H9 (cell line): ENCODE results near the gene STAP2. TPM values are rescaled to one million over a fixed set of nuclear protein-coding genes. Genes with fewer than 3 reads are reported as not detected.

ENCODE experiments used
- DNase-seq: peaks from one replicate; pipeline ENCODE4 v3.0.0-alpha.2; 2017
- H2AFZ ChIP-seq: one replicate; pipeline ENCODE4 v1.6.1; 2013; ENCODE audit warnings: mild to moderate bottlenecking, low read length, control low read depth, moderate library complexity
- H2AK5ac ChIP-seq: 2 replicates; pipeline ENCODE4 v1.6.1; 2013; ENCODE audit warnings: low read length, control low read depth, mixed read lengths; ENCODE audit not compliant: insufficient read length
- H2BK120ac ChIP-seq: one replicate; pipeline ENCODE4 v1.6.1; 2013; ENCODE audit warnings: low read depth, mild to moderate bottlenecking, low read length, control low read depth, inconsistent platforms; ENCODE audit not compliant: poor library complexity, severe bottlenecking
- H2BK12ac ChIP-seq: 2 replicates; pipeline ENCODE4 v1.6.1; 2013; ENCODE audit warnings: low read length, control low read depth, mixed read lengths, low read depth; ENCODE audit not compliant: insufficient read length
- H2BK15ac ChIP-seq: 2 replicates; pipeline ENCODE4 v1.6.1; 2013; ENCODE audit warnings: low read depth, low read length, control low read depth
- H2BK20ac ChIP-seq: one replicate; pipeline ENCODE4 v1.6.1; 2013; ENCODE audit warnings: low read depth, mild to moderate bottlenecking, low read length, control low read depth, inconsistent platforms; ENCODE audit not compliant: poor library complexity, severe bottlenecking
- H2BK5ac ChIP-seq: 2 replicates; pipeline ENCODE4 v1.6.1; 2013; ENCODE audit warnings: low read length, control low read depth, mixed read lengths; ENCODE audit not compliant: insufficient read length
- H3K14ac ChIP-seq: 2 replicates; pipeline ENCODE4 v1.6.1; 2013; ENCODE audit warnings: low read length, control low read depth; ENCODE audit not compliant: insufficient read depth
- H3K18ac ChIP-seq: 2 replicates; pipeline ENCODE4 v1.6.1; 2013; ENCODE audit warnings: low read depth, mild to moderate bottlenecking, mixed read lengths, low read length, control low read depth; ENCODE audit not compliant: insufficient read length
- H3K23ac ChIP-seq: 2 replicates; pipeline ENCODE4 v1.6.1; 2013; ENCODE audit warnings: low read length, control low read depth, mixed read lengths, low read depth; ENCODE audit not compliant: insufficient read length
- H3K23me2 ChIP-seq: 2 replicates; pipeline ENCODE4 v1.6.1; 2013; ENCODE audit warnings: low read depth, mild to moderate bottlenecking, mixed read lengths, low read length, control low read depth; ENCODE audit not compliant: insufficient read length, poor library complexity, severe bottlenecking
- H3K27ac ChIP-seq: 2 replicates; pipeline ENCODE4 v1.5.1; 2013; ENCODE audit warnings: low read length, control low read depth, mixed read lengths, low read depth; ENCODE audit not compliant: insufficient read length
- H3K27me3 ChIP-seq: 2 replicates; pipeline ENCODE4 v1.6.1; 2013; ENCODE audit warnings: low read length, control low read depth, inconsistent platforms; ENCODE audit not compliant: insufficient read depth
- H3K4ac ChIP-seq: 2 replicates; pipeline ENCODE4 v1.6.1; 2013; ENCODE audit warnings: low read depth, mild to moderate bottlenecking, control low read depth, inconsistent platforms, low read length, moderate library complexity
- H3K4me1 ChIP-seq: 2 replicates; pipeline ENCODE4 v1.6.1; 2013; ENCODE audit warnings: low read length, control low read depth, inconsistent platforms; ENCODE audit not compliant: insufficient read depth
- H3K4me2 ChIP-seq: 2 replicates; pipeline ENCODE4 v1.6.1; 2013; ENCODE audit warnings: low read length, control low read depth, mixed read lengths; ENCODE audit not compliant: insufficient read length, insufficient read depth
- H3K56ac ChIP-seq: 2 replicates; pipeline ENCODE4 v1.6.1; 2013; ENCODE audit warnings: low read depth, mild to moderate bottlenecking, mixed read lengths, low read length, control low read depth; ENCODE audit not compliant: insufficient read length
- H3K79me1 ChIP-seq: 2 replicates; pipeline ENCODE4 v1.6.1; 2013; ENCODE audit warnings: low read depth, mild to moderate bottlenecking, moderate library complexity, low read length, control low read depth, inconsistent platforms; ENCODE audit not compliant: insufficient read depth, poor library complexity, severe bottlenecking
- H3K79me2 ChIP-seq: 2 replicates; pipeline ENCODE4 v1.6.1; 2013; ENCODE audit warnings: low read length, control low read depth, inconsistent platforms; ENCODE audit not compliant: insufficient read depth
- H3K9ac ChIP-seq: 2 replicates; pipeline ENCODE4 v1.6.1; 2013; ENCODE audit warnings: low read length, control low read depth, mixed read lengths; ENCODE audit not compliant: insufficient read length; ENCODE audit errors: extremely low read depth
- H3K9me3 ChIP-seq: one replicate; pipeline ENCODE4 v1.6.1; 2013; ENCODE audit warnings: low read depth, low read length, inconsistent platforms; ENCODE audit not compliant: control insufficient read depth
- H3T11ph ChIP-seq: one replicate; pipeline ENCODE4 v1.6.1; 2013; ENCODE audit warnings: mild to moderate bottlenecking, low read length, control low read depth, inconsistent platforms
- H4K20me1 ChIP-seq: one replicate; pipeline ENCODE4 v1.6.1; 2013; ENCODE audit not compliant: control insufficient read depth, insufficient read length, insufficient read depth
- H4K5ac ChIP-seq: 2 replicates; pipeline ENCODE4 v1.6.1; 2013; ENCODE audit warnings: low read depth, mild to moderate bottlenecking, mixed read lengths, low read length, control low read depth; ENCODE audit not compliant: insufficient read length
- H4K8ac ChIP-seq: replicated peaks from 2 replicates; pipeline ENCODE4 v1.6.1; 2013; ENCODE audit warnings: low read length, control low read depth, mixed read lengths, low read depth; ENCODE audit not compliant: insufficient read length
- H4K91ac ChIP-seq: 2 replicates; pipeline ENCODE4 v1.6.1; 2013; ENCODE audit warnings: low read depth, mild to moderate bottlenecking, moderate library complexity, mixed read lengths, low read length, control low read depth; ENCODE audit not compliant: insufficient read length
- H3K27ac Mint-ChIP-seq, 3 experiments: 2 replicates in 2 of 3; 3 replicates in 1 of 3; pipeline ENCODE4 v1.8.0; 2020 to 2021; ENCODE audit warnings: mixed read lengths in 3 of 3, mild to moderate bottlenecking in 1 of 3, moderate library complexity in 1 of 3
- H3K27me3 Mint-ChIP-seq: 2 replicates; pipeline ENCODE4 v1.8.0; 2021; ENCODE audit warnings: low read depth, mild to moderate bottlenecking, moderate library complexity, mixed read lengths
- H3K36me3 Mint-ChIP-seq, 3 experiments: 2 replicates in 2 of 3; 3 replicates in 1 of 3; pipeline ENCODE4 v1.8.0; 2020 to 2021; ENCODE audit warnings: low read depth in 3 of 3, mixed read lengths in 3 of 3; ENCODE audit not compliant: insufficient read depth in 1 of 3
- H3K4me1 Mint-ChIP-seq, 2 experiments: 2 replicates each; pipeline ENCODE4 v1.8.0; 2020; ENCODE audit warnings: mixed read lengths in 2 of 2
- H3K4me3 Mint-ChIP-seq, 2 experiments: 2 replicates in 1 of 2; 3 replicates in 1 of 2; pipeline ENCODE4 v1.8.0; 2020 to 2021; ENCODE audit warnings: mild to moderate bottlenecking in 2 of 2, mixed read lengths in 2 of 2, moderate library complexity in 1 of 2
- H3K9me3 Mint-ChIP-seq, 2 experiments: 2 replicates in 1 of 2; 3 replicates in 1 of 2; pipeline ENCODE4 v1.8.0; 2020; ENCODE audit warnings: mild to moderate bottlenecking in 2 of 2, mixed read lengths in 2 of 2, moderate library complexity in 1 of 2
- WGBS: extraction: QIAGEN DNeasy Blood & Tissue Kit; methylation state at CpG from one replicate; pipeline ENCODE4 v1.1.7; 2013; ENCODE audit warnings: missing lambda C conversion rate, low lambda C conversion rate, mixed read lengths; ENCODE audit not compliant: insufficient read length; ENCODE audit errors: extremely low coverage; 5-methylcytosine and 5-hydroxymethylcytosine counted together
- total RNA-seq: library from RNA; stranded (reverse); gene quantifications from 2 replicates; pipeline ENCODE4 v1.2.1, GENCODE V29; 2021
- TF ChIP-seq, protein P1 (sequence below): fragments of 200-600 bp; sonication (generic); conservative IDR thresholded peaks from 3 replicates; pipeline ENCODE4 v1.8.0; 2021; ENCODE audit warnings: antibody characterized with exemption, mild to moderate bottlenecking

Gene STAP2
- total RNA-seq, 1 experiment from 2014 or later, result 20.2 TPM

DNA sequence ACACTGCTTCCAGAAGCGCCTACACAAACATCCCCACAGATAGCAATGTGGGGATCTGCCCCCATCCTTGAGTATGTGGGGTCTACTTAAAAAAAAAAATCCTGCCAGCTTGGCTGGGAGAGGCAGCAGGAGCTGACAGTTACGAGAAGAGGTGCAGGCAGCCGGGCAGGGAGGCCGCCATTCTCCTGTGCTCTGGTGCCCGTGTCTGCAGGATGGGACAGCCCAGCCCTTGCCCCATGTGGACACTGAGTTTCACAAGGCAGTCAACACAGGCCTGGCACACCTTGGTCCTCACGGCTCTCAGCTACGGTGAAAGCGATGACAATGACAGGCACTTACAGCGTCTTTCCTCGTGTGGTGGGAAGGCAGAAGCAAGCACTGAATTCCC lies 28.7 kb upstream of the STAP2 start:
- H3K27ac ChIP-seq, result no peak overlapping the region
- H3K4me3 Mint-ChIP-seq, result no peak overlapping the region
- H3K79me2 ChIP-seq, result no peaks in the 10 kb centered on the region
- TF ChIP-seq, protein P1, sequence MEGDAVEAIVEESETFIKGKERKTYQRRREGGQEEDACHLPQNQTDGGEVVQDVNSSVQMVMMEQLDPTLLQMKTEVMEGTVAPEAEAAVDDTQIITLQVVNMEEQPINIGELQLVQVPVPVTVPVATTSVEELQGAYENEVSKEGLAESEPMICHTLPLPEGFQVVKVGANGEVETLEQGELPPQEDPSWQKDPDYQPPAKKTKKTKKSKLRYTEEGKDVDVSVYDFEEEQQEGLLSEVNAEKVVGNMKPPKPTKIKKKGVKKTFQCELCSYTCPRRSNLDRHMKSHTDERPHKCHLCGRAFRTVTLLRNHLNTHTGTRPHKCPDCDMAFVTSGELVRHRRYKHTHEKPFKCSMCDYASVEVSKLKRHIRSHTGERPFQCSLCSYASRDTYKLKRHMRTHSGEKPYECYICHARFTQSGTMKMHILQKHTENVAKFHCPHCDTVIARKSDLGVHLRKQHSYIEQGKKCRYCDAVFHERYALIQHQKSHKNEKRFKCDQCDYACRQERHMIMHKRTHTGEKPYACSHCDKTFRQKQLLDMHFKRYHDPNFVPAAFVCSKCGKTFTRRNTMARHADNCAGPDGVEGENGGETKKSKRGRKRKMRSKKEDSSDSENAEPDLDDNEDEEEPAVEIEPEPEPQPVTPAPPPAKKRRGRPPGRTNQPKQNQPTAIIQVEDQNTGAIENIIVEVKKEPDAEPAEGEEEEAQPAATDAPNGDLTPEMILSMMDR, result no peak
- no peak overlapping the region for H3K14ac ChIP-seq
- H2BK120ac ChIP-seq, result no peak overlapping the region
- peaks cover 10 to 20% of the 10 kb centered on the region in 2 experiments for H3K4me1 Mint-ChIP-seq
- H3K9me3 Mint-ChIP-seq, result no peaks in the 10 kb centered on the region
- no peak overlapping the region for H3K56ac ChIP-seq
- no peak overlapping the region for H3T11ph ChIP-seq
- H3K79me1 ChIP-seq, result no peaks in the 10 kb centered on the region
- peaks cover 4% of the 10 kb centered on the region; the same call in 1 of the 2 replicates for H3K27me3 Mint-ChIP-seq
- no peak overlapping the region for H3K4me2 ChIP-seq
- H3K27ac Mint-ChIP-seq, result peak overlapping the region; percentile 20 to 76 (median 64); a peak in 3 of 7 replicates
- no peak overlapping the region for H3K9ac ChIP-seq
- H3K4ac ChIP-seq, result no peak overlapping the region
- no peak overlapping the region for H2BK20ac ChIP-seq
- H2AK5ac ChIP-seq, result no peak overlapping the region
- H2BK15ac ChIP-seq, result no peak overlapping the region
- no peaks in the 10 kb centered on the region for H3K23me2 ChIP-seq
- H4K20me1 ChIP-seq, result no peaks in the 10 kb centered on the region
- no peak overlapping the region for H4K91ac ChIP-seq
- no peaks in the 10 kb centered on the region for H3K27me3 ChIP-seq
- no peak overlapping the region for H4K5ac ChIP-seq
- no peak overlapping the region for H2BK5ac ChIP-seq
- no peaks in the 10 kb centered on the region; the same call in 1 of the 2 replicates for H3K4me1 ChIP-seq
- H4K8ac ChIP-seq, result no peak overlapping the region
- H3K9me3 ChIP-seq, result no peaks in the 10 kb centered on the region
- DNase-seq, result no peak
- no peak overlapping the region for H2BK12ac ChIP-seq
- no peak overlapping the region for H2AFZ ChIP-seq
- H3K36me3 Mint-ChIP-seq, result peaks cover 3 to 23% (median 11%) of the 10 kb centered on the region in 3 experiments; a peak in 4 of 7 replicates
- H3K23ac ChIP-seq, result no peak overlapping the region
- H3K18ac ChIP-seq, result no peak overlapping the region
- WGBS, result no CpG with 5 or more reads among the region's 10 CpGs
